SK-N-SH treated with all-trans-retinoic acid at 6 μM for 48 hours (cell line): ENCODE data around the gene MMP14.

ENCODE experiments used
- ARNTL ChIP-seq: fragments of 450-650 bp; formaldehyde crosslinking; IDR thresholded peaks from 2 replicates; pipeline ENCODE4 v1.5.0; 2020; ENCODE audit warnings: low read depth, mild to moderate bottlenecking, moderate library complexity, borderline replicate concordance
- ISL1 ChIP-seq: fragments of 250-450 bp; sonication (Bioruptor Pico); IDR thresholded peaks from 2 replicates; pipeline ENCODE4 v2.1.2; 2022; ENCODE audit warnings: mild to moderate bottlenecking, moderate library complexity
- OSR1 ChIP-seq: fragments of 250-450 bp; sonication (Bioruptor Pico); IDR thresholded peaks from 2 replicates; pipeline ENCODE4 v1.8.0; 2022; ENCODE audit warnings: moderate library complexity, mild to moderate bottlenecking, inconsistent platforms
- PATZ1 ChIP-seq: fragments of 250-450 bp; sonication (Bioruptor Pico); IDR thresholded peaks from 2 replicates; pipeline ENCODE4 v1.8.0; 2020; ENCODE audit warnings: mild to moderate bottlenecking, moderate library complexity, borderline replicate concordance
- POU6F1 ChIP-seq: fragments of 250-450 bp; sonication (Bioruptor Pico); IDR thresholded peaks from 2 replicates; pipeline ENCODE4 v1.8.0; 2021; ENCODE audit warnings: low read depth, mild to moderate bottlenecking, moderate library complexity, borderline replicate concordance
- PPARA ChIP-seq: fragments of 250-450 bp; sonication (Bioruptor Pico); IDR thresholded peaks from 2 replicates; pipeline ENCODE4 v1.5.0; 2020; ENCODE audit warnings: mild to moderate bottlenecking, borderline replicate concordance
- RARB ChIP-seq: fragments of 250-450 bp; sonication (Bioruptor Pico); IDR thresholded peaks from 2 replicates; pipeline ENCODE4 v1.8.0; 2021; ENCODE audit warnings: mild to moderate bottlenecking, moderate library complexity
- SNAI2 ChIP-seq: fragments of 250-450 bp; sonication (Bioruptor Pico); IDR thresholded peaks from 2 replicates; pipeline ENCODE4 v1.5.0; 2020; ENCODE audit warnings: mild to moderate bottlenecking, moderate library complexity
- TOX ChIP-seq: fragments of 250-450 bp; sonication (Bioruptor Pico); IDR thresholded peaks from 2 replicates; pipeline ENCODE4 v1.8.0; 2021; ENCODE audit warnings: mild to moderate bottlenecking, moderate library complexity, borderline replicate concordance
- ZC3H10 ChIP-seq: fragments of 250-450 bp; sonication (Bioruptor Pico); IDR thresholded peaks from 2 replicates; pipeline ENCODE4 v1.5.1; 2021; ENCODE audit warnings: mild to moderate bottlenecking, moderate library complexity
- ZFP3 ChIP-seq: fragments of 250-450 bp; sonication (Bioruptor Pico); IDR thresholded peaks from 2 replicates; pipeline ENCODE4 v1.5.0; 2020; ENCODE audit warnings: mild to moderate bottlenecking, moderate library complexity
- ZFP30 ChIP-seq: fragments of 450-650 bp; formaldehyde crosslinking; IDR thresholded peaks from 2 replicates; pipeline ENCODE4 v1.5.0; 2022; ENCODE audit warnings: mild to moderate bottlenecking, moderate library complexity
- ZNF565 ChIP-seq: fragments of 450-650 bp; formaldehyde crosslinking; conservative IDR thresholded peaks from 2 replicates; pipeline ENCODE4 v1.5.0; 2020; ENCODE audit warnings: low read depth, mild to moderate bottlenecking, moderate library complexity
- TF ChIP-seq, protein P1 (sequence below): fragments of 250-450 bp; sonication (Bioruptor Pico); IDR thresholded peaks from 2 replicates; pipeline ENCODE4 v1.5.1; 2021; ENCODE audit warnings: mild to moderate bottlenecking, moderate library complexity

- TF ChIP-seq ZC3H10 (CRISPR knock-in tag) = no peak
- no peak for TF ChIP-seq PATZ1 (CRISPR knock-in tag)
- no peak for TF ChIP-seq ZFP30 (CRISPR knock-in tag)
- TF ChIP-seq ZFP3 = no peak
- TF ChIP-seq, protein P1, sequence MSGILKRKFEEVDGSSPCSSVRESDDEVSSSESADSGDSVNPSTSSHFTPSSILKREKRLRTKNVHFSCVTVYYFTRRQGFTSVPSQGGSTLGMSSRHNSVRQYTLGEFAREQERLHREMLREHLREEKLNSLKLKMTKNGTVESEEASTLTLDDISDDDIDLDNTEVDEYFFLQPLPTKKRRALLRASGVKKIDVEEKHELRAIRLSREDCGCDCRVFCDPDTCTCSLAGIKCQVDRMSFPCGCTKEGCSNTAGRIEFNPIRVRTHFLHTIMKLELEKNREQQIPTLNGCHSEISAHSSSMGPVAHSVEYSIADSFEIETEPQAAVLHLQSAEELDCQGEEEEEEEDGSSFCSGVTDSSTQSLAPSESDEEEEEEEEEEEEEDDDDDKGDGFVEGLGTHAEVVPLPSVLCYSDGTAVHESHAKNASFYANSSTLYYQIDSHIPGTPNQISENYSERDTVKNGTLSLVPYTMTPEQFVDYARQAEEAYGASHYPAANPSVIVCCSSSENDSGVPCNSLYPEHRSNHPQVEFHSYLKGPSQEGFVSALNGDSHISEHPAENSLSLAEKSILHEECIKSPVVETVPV (CRISPR knock-in tag) = no peak
- TF ChIP-seq SNAI2 (CRISPR knock-in tag) = no peak
- TF ChIP-seq POU6F1 (CRISPR knock-in tag) = no peak
- TF ChIP-seq ARNTL (CRISPR knock-in tag) = no peak
- TF ChIP-seq ISL1 (CRISPR knock-in tag) = no peak
- TF ChIP-seq RARB = no peak
- TF ChIP-seq OSR1 (CRISPR knock-in tag) = no peak
- no peak for TF ChIP-seq ZNF565
- no peak for TF ChIP-seq PPARA (CRISPR knock-in tag)
- TF ChIP-seq TOX (CRISPR knock-in tag) = no peak
Measured at GRCh38 chr14:22895402-22895801, 59.0 kb downstream of the MMP14 start.
